MM.1S (cell line): Measurements from ENCODE around the gene KRTAP10-6.

Source experiments
- DNase-seq: peaks from one replicate; pipeline ENCODE4 v3.0.0-alpha.2; 2015
- H2AFZ ChIP-seq: fragments of 300-600 bp; sonication (generic); 2 replicates; pipeline ENCODE4 v1.6.0; 2016; ENCODE audit warnings: antibody characterized with exemption, low read length
- H3F3A ChIP-seq: fragments of 300-600 bp; sonication (generic); 2 replicates; pipeline ENCODE4 v1.6.1; 2016; ENCODE audit warnings: mild to moderate bottlenecking, antibody characterized with exemption, low read length, moderate library complexity, mixed read lengths; ENCODE audit not compliant: insufficient read depth
- H3K27ac ChIP-seq: fragments of 300-600 bp; sonication (generic); 2 replicates; pipeline ENCODE4 v1.5.1; 2016; ENCODE audit warnings: mild to moderate bottlenecking, low read length
- H3K27me3 ChIP-seq: fragments of 300-600 bp; sonication (generic); replicated peaks from 2 replicates; pipeline ENCODE4 v1.6.0; 2016; ENCODE audit warnings: low read length; ENCODE audit not compliant: insufficient read depth
- H3K36me3 ChIP-seq: fragments of 300-600 bp; sonication (generic); replicated peaks from 2 replicates; pipeline ENCODE4 v1.6.1; 2016; ENCODE audit warnings: mild to moderate bottlenecking, low read length, mixed read lengths; ENCODE audit not compliant: insufficient read depth
- H3K4me1 ChIP-seq: fragments of 300-600 bp; sonication (generic); 2 replicates; pipeline ENCODE4 v1.6.1; 2016; ENCODE audit warnings: low read length, mixed read lengths
- H3K4me2 ChIP-seq: fragments of 300-600 bp; sonication (generic); 2 replicates; pipeline ENCODE4 v1.6.0; 2016; ENCODE audit warnings: low read depth, low read length
- H3K4me3 ChIP-seq: fragments of 300-600 bp; sonication (generic); 2 replicates; pipeline ENCODE4 v1.5.1; 2016; ENCODE audit warnings: low read length, mixed read lengths
- H3K79me2 ChIP-seq: fragments of 300-600 bp; sonication (generic); 2 replicates; pipeline ENCODE4 v1.6.1; 2016; ENCODE audit warnings: mixed run types, low read length, mixed read lengths
- H3K9ac ChIP-seq: fragments of 300-600 bp; sonication (generic); 2 replicates; pipeline ENCODE4 v1.6.1; 2016; ENCODE audit warnings: low read length, mixed read lengths
- H3K9me2 ChIP-seq: fragments of 300-600 bp; sonication (generic); replicated peaks from 2 replicates; pipeline ENCODE4 v1.6.1; 2016; ENCODE audit warnings: mild to moderate bottlenecking, low read length, mixed read lengths; ENCODE audit not compliant: insufficient read depth
- H3K9me3 ChIP-seq: fragments of 300-600 bp; sonication (generic); replicated peaks from 2 replicates; pipeline ENCODE4 v1.6.1; 2016; ENCODE audit warnings: mild to moderate bottlenecking, low read length, mixed read lengths; ENCODE audit not compliant: insufficient read depth
- H4K20me1 ChIP-seq: fragments of 300-600 bp; sonication (generic); 2 replicates; pipeline ENCODE4 v1.6.1; 2016; ENCODE audit warnings: mild to moderate bottlenecking, low read length, moderate library complexity, mixed read lengths; ENCODE audit not compliant: insufficient read depth
- EZH2 ChIP-seq: fragments of 300-600 bp; sonication (generic); optimal IDR thresholded peaks from 2 replicates; pipeline ENCODE3; 2017; ENCODE audit warnings: low read depth, mild to moderate bottlenecking, antibody characterized with exemption, low read length, mixed read lengths
- EZH2phosphoT487 ChIP-seq: fragments of 300-600 bp; sonication (generic); IDR thresholded peaks from 2 replicates; pipeline ENCODE4 v1.6.1; 2018; ENCODE audit warnings: antibody characterized with exemption, low read length
- TF ChIP-seq, protein P1 (sequence below): fragments of 300-600 bp; sonication (generic); IDR thresholded peaks from 2 replicates; pipeline ENCODE4 v1.5.1; 2016; ENCODE audit warnings: antibody characterized with exemption, low read length, mixed read lengths

KRTAP10-6 gene

DNA sequence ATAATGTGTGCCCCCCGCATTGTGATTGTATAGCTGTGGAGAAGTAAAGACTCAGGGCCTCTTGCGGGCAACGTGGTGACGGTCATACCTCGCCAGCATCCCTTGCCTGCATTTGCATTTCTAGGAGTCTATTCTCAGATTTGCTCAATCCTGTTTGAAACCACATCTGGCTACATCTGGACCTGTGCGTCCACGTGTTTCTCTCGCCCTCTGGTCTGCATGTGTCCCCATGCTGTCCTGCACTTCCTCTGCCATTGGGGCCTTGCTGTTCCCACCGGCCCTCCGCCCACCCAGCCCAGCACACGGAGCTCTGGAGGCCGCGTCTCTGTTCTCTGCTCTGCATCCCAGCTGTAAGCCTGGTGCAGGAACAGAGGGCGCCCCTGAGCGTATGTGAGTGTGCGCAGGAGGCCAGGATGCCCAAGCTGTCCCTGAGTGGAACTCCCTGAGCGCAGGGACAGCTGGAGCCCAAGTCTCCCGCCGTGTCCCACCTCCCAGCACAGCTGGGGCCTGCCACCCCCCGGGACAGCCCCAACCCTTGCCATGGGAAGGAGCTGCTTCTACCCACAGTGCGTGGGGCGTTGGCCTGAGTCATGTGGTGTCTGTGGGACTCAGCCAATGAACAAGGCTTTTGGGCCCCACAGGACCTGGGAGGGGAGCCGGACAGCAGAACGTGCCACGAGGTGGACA is 42.6 kb downstream of the KRTAP10-6 start:
- Histone ChIP-seq H3K27ac (no peak overlapping the region), H3K36me3 (no peaks in the 10 kb centered on the region), H2AFZ (no peak overlapping the region), H3F3A (no peaks in the 10 kb centered on the region), H3K79me2 (no peaks in the 10 kb centered on the region), H3K9me3 (no peaks in the 10 kb centered on the region), H3K4me1 (no peaks in the 10 kb centered on the region), H4K20me1 (no peaks in the 10 kb centered on the region), H3K4me2 (no peak overlapping the region), H3K9ac (no peak overlapping the region), H3K9me2 (no peaks in the 10 kb centered on the region), H3K4me3 (no peak overlapping the region), H3K27me3 (peaks cover 95% of the 10 kb centered on the region)
- no peak for DNase-seq
- TF ChIP-seq, protein P1, sequence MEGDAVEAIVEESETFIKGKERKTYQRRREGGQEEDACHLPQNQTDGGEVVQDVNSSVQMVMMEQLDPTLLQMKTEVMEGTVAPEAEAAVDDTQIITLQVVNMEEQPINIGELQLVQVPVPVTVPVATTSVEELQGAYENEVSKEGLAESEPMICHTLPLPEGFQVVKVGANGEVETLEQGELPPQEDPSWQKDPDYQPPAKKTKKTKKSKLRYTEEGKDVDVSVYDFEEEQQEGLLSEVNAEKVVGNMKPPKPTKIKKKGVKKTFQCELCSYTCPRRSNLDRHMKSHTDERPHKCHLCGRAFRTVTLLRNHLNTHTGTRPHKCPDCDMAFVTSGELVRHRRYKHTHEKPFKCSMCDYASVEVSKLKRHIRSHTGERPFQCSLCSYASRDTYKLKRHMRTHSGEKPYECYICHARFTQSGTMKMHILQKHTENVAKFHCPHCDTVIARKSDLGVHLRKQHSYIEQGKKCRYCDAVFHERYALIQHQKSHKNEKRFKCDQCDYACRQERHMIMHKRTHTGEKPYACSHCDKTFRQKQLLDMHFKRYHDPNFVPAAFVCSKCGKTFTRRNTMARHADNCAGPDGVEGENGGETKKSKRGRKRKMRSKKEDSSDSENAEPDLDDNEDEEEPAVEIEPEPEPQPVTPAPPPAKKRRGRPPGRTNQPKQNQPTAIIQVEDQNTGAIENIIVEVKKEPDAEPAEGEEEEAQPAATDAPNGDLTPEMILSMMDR: no peak
- TF ChIP-seq EZH2phosphoT487: no peak
- TF ChIP-seq EZH2: no peak

DNA sequence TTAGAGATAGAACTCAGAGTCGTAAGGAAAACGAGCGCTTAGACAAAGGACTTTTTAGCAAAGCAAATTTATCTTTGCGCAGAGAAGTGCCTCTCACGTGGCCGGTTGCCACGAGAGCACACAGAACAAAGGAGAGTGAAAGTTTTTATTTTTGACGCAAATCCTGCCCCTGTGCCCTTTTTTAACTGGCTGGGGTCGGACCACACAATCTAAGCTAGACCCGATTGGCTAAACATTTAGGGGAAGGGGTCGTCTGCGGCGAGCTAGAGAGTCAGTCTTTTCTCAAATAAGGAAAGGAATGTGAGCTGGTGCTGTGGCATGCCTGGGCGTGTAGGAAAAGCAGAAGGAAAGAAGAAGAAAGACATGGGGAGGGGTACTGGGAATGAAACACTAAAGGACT is 43.4 kb downstream of the KRTAP10-6 start:
- no peak overlapping the region for H3K4me2 ChIP-seq
- TF ChIP-seq EZH2phosphoT487 (no peak), EZH2 (no peak)
- TF ChIP-seq, protein P1: no peak
- H3F3A ChIP-seq: no peaks in the 10 kb centered on the region
- no peak overlapping the region for H3K4me3 ChIP-seq
- peaks cover 95% of the 10 kb centered on the region for H3K27me3 ChIP-seq
- H3K9me2 ChIP-seq: no peaks in the 10 kb centered on the region
- H3K79me2 ChIP-seq: no peaks in the 10 kb centered on the region
- no peaks in the 10 kb centered on the region for H4K20me1 ChIP-seq
- no peaks in the 10 kb centered on the region for H3K9me3 ChIP-seq
- H2AFZ ChIP-seq: no peak overlapping the region
- H3K4me1 ChIP-seq: no peaks in the 10 kb centered on the region
- H3K9ac ChIP-seq: no peak overlapping the region
- no peak for DNase-seq
- H3K36me3 ChIP-seq: no peaks in the 10 kb centered on the region
- H3K27ac ChIP-seq: no peak overlapping the region

DNA sequence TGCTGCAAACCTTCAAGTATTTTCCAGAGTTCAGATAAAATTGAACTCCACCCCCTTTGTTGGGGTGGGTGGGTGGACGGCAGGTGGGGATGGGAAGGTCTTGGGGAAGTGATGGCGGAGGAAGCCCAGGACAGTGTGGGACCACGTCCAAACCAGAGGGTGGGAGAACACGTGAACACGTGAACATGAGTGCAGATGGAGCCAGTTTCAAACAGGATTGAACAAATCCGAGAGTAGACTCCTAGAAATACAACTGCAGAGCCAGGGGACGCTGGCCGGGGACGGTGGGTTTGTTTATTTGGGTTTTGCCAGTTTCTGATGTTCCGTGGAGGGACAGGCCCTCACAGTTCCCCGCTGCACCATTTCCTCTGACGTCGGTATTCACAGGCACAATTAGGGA is 43.9 kb downstream of the KRTAP10-6 start:
- no peak overlapping the region for H3K27ac ChIP-seq

More for the DNA sequence above, 43.9 kb downstream of the KRTAP10-6 start:
- H3K27me3 ChIP-seq: peaks cover 95% of the 10 kb centered on the region
- H3K36me3 ChIP-seq: no peaks in the 10 kb centered on the region
- H3F3A ChIP-seq: no peaks in the 10 kb centered on the region
- no peak for DNase-seq
- no peak overlapping the region for H3K4me2 ChIP-seq
- H3K4me1 ChIP-seq: no peaks in the 10 kb centered on the region
- TF ChIP-seq EZH2phosphoT487 (no peak), EZH2 (peak; percentile 34)
- TF ChIP-seq, protein P1: no peak
- no peaks in the 10 kb centered on the region for H4K20me1 ChIP-seq
- H3K9ac ChIP-seq: no peak overlapping the region
- H3K4me3 ChIP-seq: no peak overlapping the region
- H2AFZ ChIP-seq: no peak overlapping the region
- H3K9me3 ChIP-seq: no peaks in the 10 kb centered on the region
- no peaks in the 10 kb centered on the region for H3K9me2 ChIP-seq
- H3K79me2 ChIP-seq: no peaks in the 10 kb centered on the region
